H1 (cell line): ENCODE measurements around the gene SNAPC3.

ENCODE experiments used
- CHD1 ChIP-seq: IDR thresholded peaks from 2 replicates; pipeline ENCODE4 v1.6.1; 2012; ENCODE audit warnings: low read depth, low read length, improper control_type of control experiment
- EZH2 ChIP-seq: fragments of 200-600 bp; sonication (generic); IDR thresholded peaks from 2 replicates; pipeline ENCODE4 v1.7.1; 2012; ENCODE audit warnings: low read depth, mild to moderate bottlenecking, moderate library complexity, low read length, inconsistent platforms; ENCODE audit not compliant: severe bottlenecking
- FOSL1 ChIP-seq: IDR thresholded peaks from 2 replicates; pipeline ENCODE4 v1.6.1; 2011; ENCODE audit warnings: mild to moderate bottlenecking, low read depth, low read length, moderate library complexity; ENCODE audit not compliant: insufficient read depth
- MAFK ChIP-seq: IDR thresholded peaks from 2 replicates; pipeline ENCODE4 v1.6.1; 2012; ENCODE audit warnings: low read depth, mild to moderate bottlenecking, improper control_type of control experiment, low read length
- POLR2AphosphoS5 ChIP-seq: IDR thresholded peaks from 2 replicates; pipeline ENCODE4 v1.6.1; 2011; ENCODE audit warnings: low read depth, low read length
- SP2 ChIP-seq: IDR thresholded peaks from 2 replicates; pipeline ENCODE4 v1.6.1; 2012; ENCODE audit warnings: mild to moderate bottlenecking, low read length, inconsistent platforms
- TAF1 ChIP-seq: IDR thresholded peaks from 2 replicates; pipeline ENCODE4 v1.6.1; 2011; ENCODE audit warnings: mild to moderate bottlenecking, low read depth, low read length
- TAF7 ChIP-seq: optimal IDR thresholded peaks from 2 replicates; pipeline ENCODE3; 2011; ENCODE audit warnings: low read depth, mild to moderate bottlenecking, inconsistent platforms, low read length, moderate library complexity, borderline replicate concordance
- TBP ChIP-seq: IDR thresholded peaks from 2 replicates; pipeline ENCODE4 v1.6.1; 2011; ENCODE audit warnings: low read depth, low read length, improper control_type of control experiment
- TF ChIP-seq, protein P1 (sequence below), 3 experiments: IDR thresholded peaks; 1 replicate in 2 of 3; 2 replicates in 1 of 3; pipeline versions ENCODE4 v1.5.1 to v1.6.1; 2011; ENCODE audit warnings: low read length in 3 of 3, mild to moderate bottlenecking in 3 of 3, inconsistent platforms in 2 of 3, low read depth in 1 of 3, moderate library complexity in 1 of 3; ENCODE audit not compliant: insufficient read depth in 1 of 3; ENCODE audit errors: control extremely low read depth in 1 of 3

GRCh38 chr9:15469862-15470261 lies 47.2 kb downstream of the SNAPC3 start:
- no peak for TF ChIP-seq TAF7
- TF ChIP-seq, protein P1, sequence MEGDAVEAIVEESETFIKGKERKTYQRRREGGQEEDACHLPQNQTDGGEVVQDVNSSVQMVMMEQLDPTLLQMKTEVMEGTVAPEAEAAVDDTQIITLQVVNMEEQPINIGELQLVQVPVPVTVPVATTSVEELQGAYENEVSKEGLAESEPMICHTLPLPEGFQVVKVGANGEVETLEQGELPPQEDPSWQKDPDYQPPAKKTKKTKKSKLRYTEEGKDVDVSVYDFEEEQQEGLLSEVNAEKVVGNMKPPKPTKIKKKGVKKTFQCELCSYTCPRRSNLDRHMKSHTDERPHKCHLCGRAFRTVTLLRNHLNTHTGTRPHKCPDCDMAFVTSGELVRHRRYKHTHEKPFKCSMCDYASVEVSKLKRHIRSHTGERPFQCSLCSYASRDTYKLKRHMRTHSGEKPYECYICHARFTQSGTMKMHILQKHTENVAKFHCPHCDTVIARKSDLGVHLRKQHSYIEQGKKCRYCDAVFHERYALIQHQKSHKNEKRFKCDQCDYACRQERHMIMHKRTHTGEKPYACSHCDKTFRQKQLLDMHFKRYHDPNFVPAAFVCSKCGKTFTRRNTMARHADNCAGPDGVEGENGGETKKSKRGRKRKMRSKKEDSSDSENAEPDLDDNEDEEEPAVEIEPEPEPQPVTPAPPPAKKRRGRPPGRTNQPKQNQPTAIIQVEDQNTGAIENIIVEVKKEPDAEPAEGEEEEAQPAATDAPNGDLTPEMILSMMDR (IDR thresholded peaks at IDR 0.05; ENCODE audit: control extremely low read depth in 1 of 3, insufficient read depth in 1 of 3, low read depth in 1 of 3, low read length in 3 of 3) = no peak
- TF ChIP-seq SP2 = no peak
- TF ChIP-seq TBP = no peak
- TF ChIP-seq CHD1 = no peak
- TF ChIP-seq FOSL1 = no peak
- no peak for TF ChIP-seq TAF1
- no peak for TF ChIP-seq POLR2AphosphoS5
- TF ChIP-seq MAFK = no peak
- TF ChIP-seq EZH2 = no peak
